Neutrophil (primary cell): ENCODE results near the gene ISOC2.
"Not testable (repeated sequence)": the region's sequence is repeated elsewhere in the genome, so short reads cannot be mapped to it uniquely, and the experiment has no call there.

Experiments
- H3K27ac ChIP-seq: fragments of 200-600 bp; sonication (generic); 2 replicates; pipeline ENCODE4 v1.5.1; 2016; ENCODE audit warnings: mild to moderate bottlenecking, moderate library complexity
- H3K27me3 ChIP-seq: fragments of 200-600 bp; sonication (generic); 2 replicates; pipeline ENCODE4 v1.6.0; 2016; ENCODE audit warnings: mild to moderate bottlenecking
- H3K36me3 ChIP-seq: fragments of 200-600 bp; sonication (generic); 2 replicates; pipeline ENCODE4 v1.5.1; 2017
- H3K4me1 ChIP-seq, 2 experiments: fragments of 200-600 bp in 1 of 2; sonication (generic) in 1 of 2; 1 replicate in 1 of 2; 2 replicates in 1 of 2; pipeline versions ENCODE4 v1.5.1 to v1.6.1; 2013 to 2016; ENCODE audit warnings: low read depth in 1 of 2, low read length in 1 of 2, mild to moderate bottlenecking in 1 of 2, moderate library complexity in 1 of 2; ENCODE audit not compliant: control insufficient read depth in 1 of 2, insufficient read depth in 1 of 2
- H3K4me3 ChIP-seq, 2 experiments: fragments of 200-600 bp in 1 of 2; sonication (generic) in 1 of 2; 1 replicate in 1 of 2; 2 replicates in 1 of 2; pipeline ENCODE4 v1.5.1; 2013 to 2016; ENCODE audit warnings: low read depth in 1 of 2, low read length in 1 of 2, mild to moderate bottlenecking in 1 of 2, moderate library complexity in 1 of 2
- H3K9me3 ChIP-seq: fragments of 200-600 bp; sonication (generic); 2 replicates; pipeline ENCODE4 v1.5.1; 2016
- TF ChIP-seq, protein P1 (sequence below): fragments of 200-600 bp; sonication (generic); IDR thresholded peaks from 2 replicates; pipeline ENCODE4 v1.5.1; 2016; ENCODE audit warnings: antibody characterized with exemption

The ISOC2 gene

DNA sequence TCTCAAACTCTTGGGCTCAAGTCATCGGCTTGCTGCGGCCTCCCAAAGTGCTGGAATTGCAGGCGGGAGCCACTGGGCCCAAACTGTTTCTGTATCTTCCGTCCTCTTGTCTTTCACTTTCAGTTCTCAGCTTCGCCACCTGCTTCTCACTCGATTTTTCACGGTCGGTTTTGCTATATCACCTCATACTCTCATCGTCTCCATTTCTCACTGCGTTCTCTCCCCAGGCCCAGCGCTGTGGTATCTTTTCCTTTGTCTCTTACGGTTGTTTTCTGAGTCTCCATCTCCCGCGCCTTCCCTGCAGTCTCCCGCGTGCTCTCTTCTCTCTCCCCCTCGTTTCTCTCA is 41.7 kb upstream of the ISOC2 start:
- Histone ChIP-seq H3K4me3 (no peak overlapping the region), H3K27ac (no peak overlapping the region), H3K27me3 (peaks cover 17% of the 10 kb centered on the region), H3K9me3 (no peaks in the 10 kb centered on the region), H3K36me3 (no peaks in the 10 kb centered on the region), H3K4me1 (peaks cover 7 to 11% of the 10 kb centered on the region in 2 experiments)
- TF ChIP-seq, protein P1, sequence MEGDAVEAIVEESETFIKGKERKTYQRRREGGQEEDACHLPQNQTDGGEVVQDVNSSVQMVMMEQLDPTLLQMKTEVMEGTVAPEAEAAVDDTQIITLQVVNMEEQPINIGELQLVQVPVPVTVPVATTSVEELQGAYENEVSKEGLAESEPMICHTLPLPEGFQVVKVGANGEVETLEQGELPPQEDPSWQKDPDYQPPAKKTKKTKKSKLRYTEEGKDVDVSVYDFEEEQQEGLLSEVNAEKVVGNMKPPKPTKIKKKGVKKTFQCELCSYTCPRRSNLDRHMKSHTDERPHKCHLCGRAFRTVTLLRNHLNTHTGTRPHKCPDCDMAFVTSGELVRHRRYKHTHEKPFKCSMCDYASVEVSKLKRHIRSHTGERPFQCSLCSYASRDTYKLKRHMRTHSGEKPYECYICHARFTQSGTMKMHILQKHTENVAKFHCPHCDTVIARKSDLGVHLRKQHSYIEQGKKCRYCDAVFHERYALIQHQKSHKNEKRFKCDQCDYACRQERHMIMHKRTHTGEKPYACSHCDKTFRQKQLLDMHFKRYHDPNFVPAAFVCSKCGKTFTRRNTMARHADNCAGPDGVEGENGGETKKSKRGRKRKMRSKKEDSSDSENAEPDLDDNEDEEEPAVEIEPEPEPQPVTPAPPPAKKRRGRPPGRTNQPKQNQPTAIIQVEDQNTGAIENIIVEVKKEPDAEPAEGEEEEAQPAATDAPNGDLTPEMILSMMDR = no peak

DNA sequence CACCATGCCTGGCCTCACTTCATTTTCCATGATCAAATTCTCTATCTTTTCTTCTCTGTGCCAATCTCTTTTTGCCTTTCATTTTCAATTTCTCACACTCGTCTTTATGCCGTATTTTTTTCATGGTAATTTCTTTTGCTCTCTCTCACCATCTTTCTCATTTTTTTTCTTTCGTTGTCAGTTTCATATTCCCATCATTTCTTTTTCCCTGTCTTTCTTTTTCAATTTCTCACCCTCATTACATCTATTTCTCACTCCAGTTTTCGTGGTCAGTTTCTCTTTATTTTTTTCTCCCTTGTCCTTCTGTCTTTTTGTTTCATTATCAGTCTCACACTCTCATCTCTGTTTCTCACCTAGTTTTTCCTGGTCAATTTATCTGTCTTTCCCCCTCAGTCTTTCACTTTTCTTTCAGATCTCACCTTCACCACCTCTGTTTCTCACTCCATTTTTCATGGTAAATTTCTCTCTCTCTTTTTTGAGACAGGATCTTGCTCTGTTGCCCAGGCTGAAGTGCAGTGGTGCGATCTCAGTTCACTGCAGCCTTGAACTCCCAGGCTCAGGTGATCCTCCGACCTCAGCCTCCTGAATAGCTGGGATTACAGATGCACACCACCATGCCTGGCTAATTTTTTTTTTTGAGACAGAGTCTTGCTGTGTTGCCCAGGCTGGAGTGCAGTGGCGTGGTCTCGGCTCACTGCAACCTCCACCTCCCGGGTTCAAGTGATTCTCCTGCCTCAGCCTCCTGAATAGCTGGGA is 40.9 kb upstream of the ISOC2 start:
- Histone ChIP-seq H3K4me3 (no peak overlapping the region), H3K27me3 (peaks cover 17% of the 10 kb centered on the region), H3K36me3 (no peaks in the 10 kb centered on the region), H3K9me3 (no peaks in the 10 kb centered on the region), H3K4me1 (peaks cover 7 to 11% of the 10 kb centered on the region in 2 experiments), H3K27ac (no peak overlapping the region)
- TF ChIP-seq, protein P1 = no peak

DNA sequence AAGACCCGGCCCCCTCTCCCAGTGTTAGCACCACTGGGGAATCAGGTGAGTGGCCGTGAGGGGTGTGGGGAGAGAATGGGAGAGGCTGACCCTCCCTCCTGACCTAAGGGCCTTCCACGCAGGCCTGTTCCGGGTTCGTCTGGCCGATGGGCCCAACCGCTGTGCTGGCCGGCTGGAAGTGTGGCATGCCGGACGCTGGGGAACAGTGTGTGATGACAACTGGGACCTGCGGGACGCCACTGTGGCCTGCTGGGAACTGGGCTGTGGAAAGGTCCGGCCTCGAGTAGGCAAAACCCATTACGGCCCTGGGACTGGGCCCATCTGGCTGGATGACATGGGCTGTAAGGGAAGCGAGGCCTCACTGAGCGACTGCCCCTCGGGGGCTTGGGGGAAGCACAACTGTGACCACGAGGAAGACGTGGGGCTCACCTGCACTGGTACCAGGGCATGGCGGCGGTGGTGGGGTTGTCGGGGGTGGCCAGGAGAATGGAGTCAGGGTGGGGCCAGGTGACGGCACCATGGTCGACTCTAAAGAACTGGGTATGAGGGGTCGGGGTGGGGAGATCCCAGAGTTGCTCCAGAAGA is 39.0 kb upstream of the ISOC2 start:
- Histone ChIP-seq H3K27me3 (peaks cover 15% of the 10 kb centered on the region), H3K9me3 (no peaks in the 10 kb centered on the region), H3K4me1 (peaks cover 7 to 11% of the 10 kb centered on the region in 2 experiments), H3K4me3 (no peak overlapping the region), H3K36me3 (no peaks in the 10 kb centered on the region), H3K27ac (no peak overlapping the region)
- TF ChIP-seq, protein P1 = no peak

DNA sequence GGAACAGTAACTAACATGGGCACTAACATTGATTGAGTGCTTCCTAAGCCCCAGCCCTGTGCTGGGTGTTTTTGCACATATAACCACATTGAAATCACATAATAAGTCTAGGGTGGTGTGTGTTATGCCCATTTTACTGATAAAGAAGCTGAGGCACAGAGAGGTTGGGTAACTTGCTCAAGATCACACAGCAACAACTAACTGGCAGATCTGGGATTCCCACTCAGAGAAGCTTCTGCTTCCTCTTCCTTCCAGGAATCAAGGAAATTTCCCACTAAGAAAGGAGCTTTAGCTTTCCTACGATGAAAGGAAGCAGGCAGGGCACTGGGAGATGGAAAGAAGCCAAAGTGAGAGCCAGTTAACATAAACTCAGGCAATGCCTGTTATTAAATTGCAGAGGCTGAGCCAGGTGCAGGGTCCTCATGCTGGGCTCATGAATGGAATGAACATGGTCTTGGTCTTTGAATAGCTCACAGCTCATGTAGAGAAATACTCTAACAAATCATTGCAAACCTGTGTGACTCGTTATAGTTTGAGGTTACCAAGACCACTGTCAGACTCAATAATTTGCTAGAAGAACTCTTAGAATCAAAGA is 36.9 kb upstream of the ISOC2 start:
- no peaks in the 10 kb centered on the region for H3K4me1 ChIP-seq
- H3K4me3 ChIP-seq = no peak overlapping the region
- no peaks in the 10 kb centered on the region for H3K9me3 ChIP-seq
- no peaks in the 10 kb centered on the region for H3K36me3 ChIP-seq
- peaks cover 15% of the 10 kb centered on the region for H3K27me3 ChIP-seq
- H3K27ac ChIP-seq = no peak overlapping the region
- TF ChIP-seq, protein P1 = no peak

DNA sequence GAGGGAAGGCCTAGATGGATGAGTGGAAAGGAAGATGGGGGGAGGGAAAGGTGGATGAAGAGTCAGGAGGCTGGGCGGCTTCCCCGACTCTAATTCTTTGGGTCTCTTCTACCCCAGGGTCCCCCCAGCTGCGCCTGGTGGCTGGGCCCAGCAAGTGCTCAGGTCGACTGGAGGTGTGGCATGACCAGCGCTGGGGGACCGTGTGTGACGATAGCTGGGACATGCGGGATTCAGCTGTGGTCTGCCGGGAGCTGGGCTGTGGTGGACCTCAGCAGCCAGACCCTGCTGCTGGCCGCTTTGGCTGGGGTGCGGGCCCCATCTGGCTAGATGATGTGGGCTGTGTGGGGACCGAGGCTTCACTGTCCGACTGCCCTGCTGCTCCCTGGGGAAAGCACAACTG is 36.3 kb upstream of the ISOC2 start:
- TF ChIP-seq, protein P1 = no peak
- H3K4me1 ChIP-seq = no peaks in the 10 kb centered on the region
- peaks cover 21% of the 10 kb centered on the region for H3K27me3 ChIP-seq
- H3K4me3 ChIP-seq = no peak overlapping the region
- no peak overlapping the region for H3K27ac ChIP-seq
- H3K9me3 ChIP-seq = no peaks in the 10 kb centered on the region
- H3K36me3 ChIP-seq = no peaks in the 10 kb centered on the region

DNA sequence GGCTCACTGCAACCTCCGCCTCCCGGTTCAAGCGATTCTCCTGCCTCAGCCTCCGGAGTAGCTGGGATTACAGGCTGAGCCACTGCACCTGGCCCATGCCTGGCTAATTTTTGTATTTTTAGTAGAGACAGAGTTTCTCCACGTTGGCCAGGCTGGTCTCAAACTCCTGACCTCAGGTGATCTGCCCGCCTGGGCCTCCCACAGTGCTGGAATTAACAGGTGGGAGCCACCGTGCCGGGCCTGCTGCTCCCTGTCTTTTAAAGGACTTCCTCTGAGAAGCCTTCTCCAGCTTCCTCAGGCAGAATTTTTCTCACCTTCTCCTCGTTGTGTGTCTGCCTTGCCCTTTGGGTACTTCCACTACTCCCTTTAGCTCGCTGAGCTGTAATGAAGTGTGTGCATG is 35.4 kb upstream of the ISOC2 start:
- not testable (repeated sequence) for H3K36me3 ChIP-seq, H3K4me3 ChIP-seq, H3K27ac ChIP-seq, H3K9me3 ChIP-seq, H3K4me1 ChIP-seq
- peaks cover 30% of the 10 kb centered on the region for H3K27me3 ChIP-seq
